Measurements from ENCODE around the gene CDC42EP5. TPM values are rescaled to one million over a fixed set of nuclear protein-coding genes. Genes with fewer than 3 reads are reported as not detected.
"Not testable (repeated sequence)": the region's sequence is repeated elsewhere in the genome, so short reads cannot be mapped to it uniquely, and the experiment has no call there.

CDC42EP5 gene
- total RNA-seq, 1 donor from 2014 or later, result 11.0 TPM

DNA sequence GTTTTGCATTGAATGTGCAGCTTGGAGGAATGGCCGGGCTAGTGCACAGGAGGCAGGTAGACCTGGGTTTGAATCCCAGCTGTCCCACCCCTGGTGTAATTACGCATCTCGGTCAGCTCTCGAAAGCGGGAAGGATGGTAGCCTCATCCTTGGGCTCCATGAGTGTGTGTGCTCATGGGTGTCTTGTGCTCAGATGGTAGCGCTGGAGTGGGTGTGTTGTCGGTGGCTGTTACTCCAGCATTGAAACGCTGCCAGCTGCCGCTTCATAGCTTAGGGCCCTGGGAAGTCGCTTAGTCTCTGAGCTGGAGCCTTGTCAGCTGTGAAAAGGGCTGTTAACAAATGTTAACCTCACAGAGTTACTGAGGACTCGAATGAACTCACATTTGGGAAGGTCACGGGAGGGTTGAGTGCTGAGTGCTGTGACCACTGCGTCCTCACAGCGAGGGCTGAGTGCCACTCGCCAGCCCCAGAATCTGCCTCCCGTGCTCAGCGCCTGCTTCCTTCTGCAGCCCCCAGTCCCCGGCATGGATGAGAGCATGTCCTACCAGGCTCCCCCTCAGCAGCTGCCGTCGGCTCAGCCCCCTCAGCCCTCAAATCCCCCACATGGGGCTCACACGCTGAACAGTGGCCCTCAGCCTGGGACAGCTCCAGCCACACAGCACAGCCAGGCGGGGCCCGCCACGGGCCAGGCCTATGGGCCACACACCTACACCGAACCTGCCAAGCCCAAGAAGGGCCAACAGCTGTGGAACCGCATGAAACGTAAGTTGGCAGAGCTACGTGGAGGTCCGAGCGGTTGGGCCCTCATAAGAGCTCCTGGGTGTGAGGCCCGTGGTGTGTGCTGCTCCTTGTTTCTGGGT, 18.9 kb downstream of the CDC42EP5 start:
- DNase-seq (no peak), ATAC-seq (no peak)
- intact Hi-C loops (cut with micrococcal nuclease), result no loop called here

DNA sequence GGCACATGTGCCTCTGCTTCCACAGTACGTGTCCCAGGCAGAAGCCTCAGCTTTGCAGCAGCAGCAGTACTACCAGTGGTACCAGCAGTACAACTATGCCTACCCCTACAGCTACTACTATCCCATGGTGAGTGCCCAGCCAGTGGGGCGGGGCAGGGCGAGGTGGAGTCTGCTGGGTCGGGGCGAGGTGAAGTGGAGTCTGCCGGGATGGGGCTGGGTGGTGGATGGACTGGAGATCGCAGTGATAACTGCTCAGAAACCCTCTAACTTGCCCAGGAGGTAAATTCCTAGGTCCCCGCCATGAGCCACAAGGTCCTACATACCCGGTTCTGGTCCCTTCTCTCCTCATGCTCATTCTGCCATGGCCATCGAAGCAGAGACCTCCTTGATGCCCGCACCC, 20.5 kb downstream of the CDC42EP5 start:
- ATAC-seq (no peak), DNase-seq (no peak)
- intact Hi-C loops (cut with micrococcal nuclease), result no loop called here

DNA sequence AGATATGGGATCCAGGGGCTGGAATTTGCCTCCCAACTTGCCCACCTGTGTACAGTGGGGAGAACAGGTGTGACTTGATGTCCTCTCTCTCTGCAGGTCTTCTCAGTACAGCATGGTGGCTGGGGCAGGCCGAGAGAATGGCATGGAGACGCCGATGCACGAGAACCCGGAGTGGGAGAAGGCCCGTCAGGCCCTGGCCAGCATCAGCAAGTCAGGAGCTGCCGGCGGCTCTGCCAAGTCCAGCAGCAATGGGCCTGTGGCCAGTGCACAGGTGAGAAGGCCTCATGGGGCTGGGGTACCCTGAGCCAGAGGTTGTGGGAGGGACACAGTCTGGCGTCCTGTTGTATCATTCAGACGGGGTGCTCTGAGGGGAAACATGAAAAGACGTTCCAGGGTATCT, 21.1 kb downstream of the CDC42EP5 start:
- no peak for ATAC-seq
- intact Hi-C loops (cut with micrococcal nuclease), result no loop called here
- no peak for DNase-seq

DNA sequence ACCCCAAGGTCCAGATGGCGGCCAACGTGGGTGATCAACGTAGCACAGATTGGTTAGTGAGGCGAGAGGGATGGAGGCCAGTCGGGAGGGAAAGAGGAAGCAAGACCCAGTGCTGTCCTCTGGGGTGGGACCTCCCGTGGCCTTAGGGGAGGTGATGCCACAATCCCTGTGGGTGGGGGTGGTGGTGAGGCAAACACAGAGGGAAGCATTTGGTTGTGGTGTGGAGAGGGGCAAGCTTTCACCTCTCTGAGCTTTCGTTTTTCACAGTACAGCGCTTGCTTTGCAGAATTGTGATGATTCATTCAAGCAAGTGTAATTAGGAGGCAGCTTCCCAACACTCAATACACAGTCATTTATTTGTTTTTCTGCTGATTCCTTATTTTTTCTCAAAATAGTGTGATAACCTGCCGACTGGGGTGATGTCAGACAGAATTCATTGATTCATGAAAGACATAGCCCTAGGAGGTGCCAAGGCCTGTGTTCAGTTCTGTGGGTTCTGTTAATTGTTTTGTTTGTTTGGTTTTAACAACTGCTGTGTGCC, 21.7 kb downstream of the CDC42EP5 start:
- no peak for ATAC-seq
- intact Hi-C loops (cut with micrococcal nuclease), result no loop called here
- DNase-seq, result no peak

DNA sequence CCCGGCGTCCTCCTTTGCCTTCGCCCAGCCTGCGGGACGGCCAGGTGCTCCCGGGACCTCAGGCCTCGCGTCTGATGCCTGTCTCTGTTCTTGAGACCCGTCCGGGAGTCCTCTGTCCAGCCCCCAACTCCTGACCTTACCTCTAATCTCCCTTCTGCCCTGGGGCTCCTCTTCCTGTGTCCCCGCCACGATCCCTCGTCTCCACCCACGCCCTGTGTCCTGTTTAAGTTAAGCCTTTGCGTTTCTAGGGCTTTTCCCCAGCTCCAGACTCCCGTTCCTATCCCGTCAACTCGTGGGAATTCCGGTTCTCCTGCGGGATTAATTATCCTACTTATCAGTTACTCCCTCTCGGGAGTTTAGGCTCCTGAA, 23.4 kb downstream of the CDC42EP5 start:
- DNase-seq (no peak), ATAC-seq (no peak)
- intact Hi-C loops (cut with micrococcal nuclease), result no loop called here

DNA sequence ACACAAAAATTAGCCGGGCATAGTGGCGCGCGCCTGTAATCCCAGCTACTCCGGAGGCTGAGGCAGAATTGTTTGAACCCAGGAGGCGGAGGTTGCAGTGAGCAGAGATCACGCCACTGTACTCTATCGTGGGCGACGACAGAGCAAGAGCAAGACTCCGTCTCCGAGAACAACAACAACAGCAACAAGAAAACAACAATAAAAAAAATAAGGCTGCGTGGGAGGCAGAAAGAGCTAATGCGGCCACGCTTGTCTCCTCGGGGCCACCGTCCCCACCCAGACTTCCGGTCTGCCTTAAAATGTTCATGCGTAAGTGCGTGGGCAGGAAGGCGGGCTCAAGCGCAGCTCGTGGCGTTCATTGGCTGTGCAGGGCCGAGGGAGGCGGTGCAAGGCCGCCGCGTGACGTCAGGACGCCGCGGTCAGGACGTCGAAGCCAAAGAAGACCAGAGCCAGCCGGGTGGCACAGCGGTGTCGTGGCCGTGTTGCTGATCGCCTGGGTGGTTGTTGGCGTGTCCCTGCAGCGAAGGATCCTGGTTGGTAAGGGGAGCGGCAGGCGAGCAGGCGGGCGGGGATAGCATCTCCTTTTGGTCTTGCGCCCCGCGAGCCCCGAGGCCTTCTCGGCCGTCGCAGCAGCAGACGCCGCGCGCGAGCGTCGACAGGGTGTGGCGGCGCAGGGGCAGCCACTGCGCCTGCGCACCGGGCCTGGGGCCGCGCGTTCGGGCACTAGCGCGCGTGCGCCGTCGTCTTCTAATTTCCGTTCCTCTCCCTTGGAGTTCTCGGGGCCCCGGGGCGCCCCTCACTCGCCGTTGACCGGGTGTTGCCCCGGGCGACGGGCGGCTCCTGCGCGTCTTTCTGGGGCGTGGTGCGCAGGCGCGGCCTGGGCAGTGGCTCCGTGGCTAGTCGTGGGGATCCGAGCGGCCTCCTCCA, 24.1 kb downstream of the CDC42EP5 start, which contains the start of gene LENG8:
TSS of gene LENG8 (plus strand) at position 426 of the 927 bp plus-strand sequence. CDS start 2,146 bp downstream, outside the sequence.
- intact Hi-C loops (cut with micrococcal nuclease), result no loop called here
- peak; percentile 99 for DNase-seq
- peak; percentile 97 for ATAC-seq

DNA sequence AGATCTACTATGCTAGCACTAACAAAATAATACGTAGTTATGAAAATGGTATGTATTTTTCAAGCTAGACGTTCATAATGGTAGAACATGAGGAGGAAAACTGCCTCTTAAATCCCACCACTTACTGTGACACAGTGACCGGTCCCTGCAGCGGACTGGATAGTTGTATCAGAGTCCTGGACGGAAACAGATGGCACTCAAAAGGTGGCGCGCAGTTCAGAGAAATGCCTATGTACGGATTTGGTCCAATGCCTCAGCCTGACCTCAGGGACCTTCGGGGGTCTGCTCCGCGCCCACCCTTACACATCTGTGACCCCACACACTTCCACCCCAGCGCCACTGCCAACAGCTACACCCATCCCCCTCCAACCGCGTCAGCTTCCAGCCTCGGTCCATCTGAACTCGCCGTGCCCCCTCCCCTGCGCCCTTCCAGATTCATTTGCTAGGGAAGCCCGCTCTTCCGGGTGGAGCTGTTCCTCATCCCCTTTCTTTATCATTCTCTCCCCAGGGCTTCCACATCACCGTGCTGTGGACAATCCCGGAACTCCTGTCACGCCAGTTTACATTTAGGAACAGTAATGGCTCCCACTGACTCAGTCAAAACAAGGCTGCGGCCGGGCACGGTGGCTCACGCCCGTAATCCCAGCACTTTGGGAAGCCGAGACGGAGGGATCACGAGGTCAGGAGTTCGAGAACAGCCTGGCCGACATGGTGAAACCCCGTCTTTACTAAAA, 24.9 kb downstream of the CDC42EP5 start:
- DNase-seq (peak; percentile 67), ATAC-seq (peak; percentile 35)
- intact Hi-C loops (cut with micrococcal nuclease), result no loop called here

DNA sequence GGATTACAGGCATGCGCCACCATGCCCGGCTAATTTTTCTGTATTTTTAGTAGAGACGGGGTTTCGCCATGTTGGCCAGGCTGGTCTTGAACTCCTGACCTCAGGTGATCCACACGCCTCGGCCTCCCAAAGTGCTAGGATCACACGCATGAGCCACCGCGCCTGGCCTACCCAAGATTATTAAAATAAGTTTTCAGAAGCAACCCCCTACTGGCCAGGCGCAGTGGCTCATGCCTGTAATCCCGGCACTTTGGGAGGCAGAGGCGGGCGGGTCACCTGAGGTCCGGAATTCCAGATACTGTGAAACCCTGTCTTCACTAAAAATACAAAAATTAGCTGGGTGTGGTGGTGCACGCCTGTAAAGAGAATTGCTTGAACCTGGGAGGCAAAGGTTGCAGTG, 26.7 kb downstream of the CDC42EP5 start:
- ATAC-seq; intact Hi-C loops (cut with micrococcal nuclease); DNase-seq: not testable (repeated sequence)

DNA sequence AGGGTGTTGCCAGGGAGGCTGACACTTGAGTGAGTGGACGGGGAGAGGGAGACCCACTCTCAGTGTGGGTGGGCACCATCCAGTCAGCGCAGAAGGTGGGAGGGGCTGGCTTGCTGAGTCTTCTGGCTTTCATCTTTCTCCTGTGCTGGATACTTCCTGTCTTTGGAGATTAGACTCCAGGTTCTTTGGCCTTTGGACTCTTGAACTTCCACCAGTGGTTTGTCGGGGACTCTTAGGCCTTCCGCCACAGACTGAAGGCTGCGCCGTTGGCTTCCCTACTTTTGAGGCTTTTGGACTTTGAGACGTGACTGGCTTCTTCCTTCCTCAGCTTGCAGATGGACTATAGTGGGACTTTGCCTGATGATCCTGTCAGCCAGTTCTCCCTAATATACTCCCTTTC, 28.4 kb downstream of the CDC42EP5 start:
- no peak for DNase-seq
- intact Hi-C loops (cut with micrococcal nuclease), result no loop called here
- no peak for ATAC-seq

DNA sequence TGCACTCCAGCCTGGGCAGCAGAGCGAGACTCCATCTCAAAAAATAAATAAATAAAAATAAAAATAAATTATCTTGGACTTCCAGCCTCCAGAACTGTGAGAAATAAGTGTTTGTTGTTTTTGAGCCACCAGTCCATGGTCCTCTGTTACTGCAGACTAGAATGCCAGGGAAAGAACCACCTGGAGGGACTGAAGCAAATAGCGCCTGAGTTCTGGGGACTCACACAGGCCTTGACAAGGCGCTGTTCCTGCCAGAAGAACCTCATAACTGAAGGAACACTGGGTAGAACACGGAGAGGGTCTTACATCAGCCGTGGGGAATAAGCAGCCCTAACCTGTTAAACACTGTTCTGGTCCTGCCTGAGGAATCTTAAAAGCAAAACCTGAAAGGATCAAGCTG, 32.5 kb downstream of the CDC42EP5 start:
- no peak for ATAC-seq
- no peak for DNase-seq
- intact Hi-C loops (cut with micrococcal nuclease), result no loop called here

DNA sequence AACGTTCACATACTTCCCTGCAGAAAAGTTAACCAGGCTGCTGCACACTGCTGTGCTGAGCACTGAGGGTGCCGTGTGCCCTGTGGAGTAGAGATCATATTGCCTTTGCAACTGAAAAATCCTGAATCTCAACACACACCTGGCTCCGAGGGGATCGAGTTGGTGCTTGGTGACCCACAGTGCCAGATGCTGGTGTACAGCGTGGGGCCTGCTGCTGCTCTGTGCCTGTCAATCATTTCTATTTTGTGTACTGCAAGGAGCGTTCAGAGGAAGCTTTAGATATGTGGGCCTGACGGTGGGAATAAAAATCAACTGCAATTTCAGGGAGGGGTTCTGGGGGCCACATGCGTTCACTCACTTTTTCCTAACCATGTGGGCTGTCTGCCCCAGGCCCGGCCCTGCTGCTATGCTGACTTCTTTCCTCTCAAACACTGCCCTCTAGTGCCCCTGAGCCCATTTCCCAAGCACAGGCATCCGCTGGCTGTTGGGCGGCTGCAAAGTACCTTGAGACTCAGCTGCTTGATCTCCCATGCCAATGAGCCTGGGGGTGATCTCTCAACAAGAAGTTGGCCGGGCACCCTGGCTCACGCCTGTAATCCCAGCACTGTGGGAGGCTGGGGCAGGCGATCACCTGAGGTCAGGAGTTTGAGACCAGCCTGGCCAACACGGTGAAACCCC, 33.8 kb downstream of the CDC42EP5 start:
- DNase-seq (no peak), ATAC-seq (peak; percentile 47)
- intact Hi-C loops (cut with micrococcal nuclease), result no loop called here

DNA sequence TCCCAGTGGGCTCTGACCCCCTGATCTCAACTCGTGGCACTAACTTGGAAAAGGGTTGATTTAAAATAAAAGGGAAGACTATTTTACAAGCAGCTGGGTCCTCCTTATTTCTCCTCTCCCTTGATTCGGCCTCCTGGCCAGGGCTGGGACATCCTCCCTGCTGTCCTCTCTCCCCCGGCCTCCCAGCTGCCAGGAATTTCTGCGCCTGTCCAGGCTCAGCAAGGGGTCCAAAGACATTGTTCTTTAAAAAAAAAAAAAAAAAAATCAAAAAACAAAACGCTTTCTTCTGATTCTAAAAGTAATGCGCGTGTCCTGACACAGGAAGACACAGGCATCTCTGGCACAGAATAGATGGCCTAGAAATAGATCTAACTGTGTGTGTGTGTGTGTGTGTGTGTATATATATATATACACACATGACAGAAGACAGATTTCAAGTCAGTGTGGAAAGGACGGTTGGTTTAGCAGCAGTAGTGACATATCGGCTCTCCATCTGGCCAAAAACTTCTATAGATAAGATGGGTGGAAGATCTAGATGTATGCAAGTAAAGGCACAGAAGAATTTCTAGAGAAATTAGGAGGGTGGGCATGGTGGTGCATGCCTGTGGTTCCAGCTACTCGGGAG, 36.4 kb downstream of the CDC42EP5 start:
- ATAC-seq (peak; percentile 34), DNase-seq (no peak)
- intact Hi-C loops (cut with micrococcal nuclease), result no loop called here

DNA sequence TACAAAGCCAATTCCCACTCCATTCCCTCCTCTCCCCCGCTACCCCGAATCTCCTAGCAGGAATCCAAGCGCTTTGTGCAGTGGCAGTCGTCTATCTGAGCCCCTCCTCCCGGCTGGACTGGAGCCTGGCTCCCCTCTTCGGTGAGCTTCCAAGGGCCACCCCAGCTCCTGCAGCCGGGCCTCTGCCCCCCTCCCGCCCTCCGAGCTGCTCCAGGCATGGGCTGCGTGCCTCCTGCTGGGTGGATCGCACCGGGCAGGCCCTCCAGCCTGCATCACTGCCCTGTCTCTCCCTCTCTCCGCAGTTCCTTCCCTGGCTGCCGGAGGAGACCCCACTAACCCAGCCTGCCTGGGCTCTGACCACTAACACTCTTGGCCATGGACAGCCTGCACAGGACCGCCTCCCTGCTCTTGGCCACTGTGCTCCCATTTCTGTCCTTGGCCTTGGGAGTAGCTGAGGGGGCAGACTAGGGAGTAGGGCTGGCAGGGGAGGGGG, 37.0 kb downstream of the CDC42EP5 start:
- peak; percentile 35 for ATAC-seq
- no peak for DNase-seq
- intact Hi-C loops (cut with micrococcal nuclease), result no loop called here

DNA sequence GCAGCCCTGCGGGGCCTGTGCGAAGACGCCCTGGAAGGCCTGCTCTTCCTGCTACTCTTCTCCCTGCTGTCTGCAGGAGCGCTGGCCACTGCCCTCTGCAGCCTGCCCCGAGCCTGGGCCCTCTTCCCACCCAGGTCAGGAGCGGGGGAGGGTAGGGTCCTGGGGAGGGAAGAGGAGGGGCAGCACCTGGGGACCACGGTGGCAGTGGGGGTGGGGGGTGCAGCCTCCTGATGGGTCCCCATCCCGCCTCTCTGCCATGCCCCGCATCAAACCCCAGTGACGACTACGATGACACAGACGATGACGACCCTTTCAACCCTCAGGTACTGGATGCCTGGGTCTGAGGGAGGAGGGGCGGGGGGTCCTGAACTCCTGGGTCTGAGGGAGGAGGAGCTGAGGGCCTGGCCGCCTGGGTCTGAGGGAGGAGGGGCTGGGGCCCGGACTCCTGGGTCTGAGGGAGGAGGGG, 37.5 kb downstream of the CDC42EP5 start:
- intact Hi-C loops (cut with micrococcal nuclease), result no loop called here
- DNase-seq (no peak), ATAC-seq (peak; percentile 7)

DNA sequence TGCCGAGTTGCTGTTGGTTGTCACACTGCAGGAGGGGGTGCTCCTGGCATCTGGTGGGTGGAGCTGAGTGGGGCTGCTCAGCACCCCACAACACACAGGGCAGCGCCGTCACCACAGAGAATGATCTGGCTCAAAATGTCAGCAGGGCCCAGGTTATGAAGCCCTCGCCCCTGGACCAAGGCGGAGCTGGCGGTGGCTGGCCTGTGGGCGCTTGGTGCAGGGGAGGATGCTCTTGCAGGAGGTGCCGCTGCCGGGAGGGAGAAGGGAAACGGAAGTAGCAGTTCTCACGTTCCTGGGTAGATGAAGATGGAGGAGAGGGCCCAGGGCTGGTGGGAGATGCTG, 38.3 kb downstream of the CDC42EP5 start:
- DNase-seq (no peak), ATAC-seq (no peak)
- intact Hi-C loops (cut with micrococcal nuclease), result no loop called here

DNA sequence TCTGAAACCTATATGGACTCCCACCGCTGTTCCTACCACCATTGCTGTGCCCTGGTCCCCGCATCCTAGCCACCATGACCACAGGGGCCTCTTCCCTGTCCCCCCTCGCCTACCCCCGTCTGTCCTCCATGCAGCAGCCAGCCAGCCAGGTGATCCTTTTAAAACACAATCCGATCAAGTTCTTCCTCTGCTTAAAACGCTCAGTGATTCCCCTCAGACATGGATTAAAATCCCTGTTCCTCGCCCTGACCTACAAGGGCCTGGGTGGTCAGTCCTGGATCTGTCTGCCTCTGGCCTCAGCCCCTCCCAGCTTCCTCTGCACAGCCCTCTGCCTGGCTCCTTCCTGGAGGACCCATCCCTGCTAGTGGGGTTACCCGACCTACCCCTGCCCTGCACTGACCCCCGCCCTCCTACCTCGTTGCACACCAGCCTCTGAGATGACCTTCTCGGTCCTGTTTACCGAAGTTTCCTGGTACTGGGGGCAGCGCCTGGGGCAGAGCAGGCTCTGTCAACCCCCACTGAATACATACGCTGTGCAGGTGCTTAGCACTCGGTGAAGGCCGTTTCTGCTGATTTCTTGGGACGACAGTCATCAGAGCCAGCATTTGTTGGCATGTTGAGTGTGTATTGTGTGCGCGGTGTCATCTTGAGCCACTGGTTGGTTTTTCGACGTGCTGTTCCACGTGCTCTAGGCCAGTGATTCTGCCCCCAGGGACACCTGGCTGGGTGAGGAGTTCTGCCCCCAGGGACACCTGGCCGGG, 38.8 kb downstream of the CDC42EP5 start:
- no peak for DNase-seq

DNA sequence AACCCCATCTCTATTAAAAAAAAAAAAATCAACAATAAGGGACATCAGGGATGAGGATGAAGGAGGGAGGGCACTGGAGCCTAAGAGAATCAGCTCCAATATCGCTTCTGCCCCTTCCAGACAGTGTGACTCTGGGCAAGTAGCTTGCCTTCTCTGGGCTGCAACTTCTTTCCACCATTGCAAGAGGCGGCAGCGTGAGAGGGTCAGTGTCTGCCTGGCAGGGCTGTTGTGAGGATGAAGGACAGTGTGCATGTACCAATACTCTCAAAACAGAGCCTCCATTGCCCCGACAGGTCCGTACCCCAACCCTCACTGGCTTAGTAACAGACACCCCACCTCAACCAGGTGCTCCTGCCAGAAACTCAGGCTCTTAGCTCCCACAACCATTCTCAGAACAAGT, 39.4 kb downstream of the CDC42EP5 start:
- intact Hi-C loops (cut with micrococcal nuclease), result no loop called here
- DNase-seq (no peak), ATAC-seq (no peak)

More for the DNA sequence above, 38.8 kb downstream of the CDC42EP5 start:
- ATAC-seq, result no peak
- intact Hi-C loops (cut with micrococcal nuclease), result no loop called here

Measured in left ventricle myocardium superior (tissue), 1 donor.